Fibroblast of the aortic adventitia (primary cell): ENCODE data around the gene STIM1. TPM values are rescaled to one million over a fixed set of nuclear protein-coding genes. Genes with fewer than 3 reads are reported as not detected.

ENCODE experiments used
- DNase-seq: peaks from one replicate; pipeline ENCODE4 v3.0.0-alpha.2; 2010; ENCODE audit warnings: low read depth
- H3K4me3 ChIP-seq: 2 replicates; pipeline ENCODE4 v1.5.1; 2011; ENCODE audit warnings: low read depth, mild to moderate bottlenecking, control low read depth, low read length, moderate library complexity
- total RNA-seq: library from RNA; depleted of rRNA; stranded (reverse); fragments of >200 nt; gene quantifications from 2 replicates; pipeline ENCODE4 v1.2.3, GENCODE V29; 2012; ENCODE audit warnings: low replicate concordance
- TF ChIP-seq, protein P1 (sequence below): IDR thresholded peaks from 2 replicates; pipeline ENCODE4 v1.5.1; 2011; ENCODE audit warnings: mild to moderate bottlenecking, low read length, control low read depth, inconsistent platforms; ENCODE audit not compliant: insufficient read depth

Gene STIM1
- total RNA-seq, 1 donor, result 21.6 TPM

GRCh38 chr11:3957437-3957836, 102.0 kb downstream of the STIM1 start:
- DNase-seq, result no peak
- TF ChIP-seq, protein P1, sequence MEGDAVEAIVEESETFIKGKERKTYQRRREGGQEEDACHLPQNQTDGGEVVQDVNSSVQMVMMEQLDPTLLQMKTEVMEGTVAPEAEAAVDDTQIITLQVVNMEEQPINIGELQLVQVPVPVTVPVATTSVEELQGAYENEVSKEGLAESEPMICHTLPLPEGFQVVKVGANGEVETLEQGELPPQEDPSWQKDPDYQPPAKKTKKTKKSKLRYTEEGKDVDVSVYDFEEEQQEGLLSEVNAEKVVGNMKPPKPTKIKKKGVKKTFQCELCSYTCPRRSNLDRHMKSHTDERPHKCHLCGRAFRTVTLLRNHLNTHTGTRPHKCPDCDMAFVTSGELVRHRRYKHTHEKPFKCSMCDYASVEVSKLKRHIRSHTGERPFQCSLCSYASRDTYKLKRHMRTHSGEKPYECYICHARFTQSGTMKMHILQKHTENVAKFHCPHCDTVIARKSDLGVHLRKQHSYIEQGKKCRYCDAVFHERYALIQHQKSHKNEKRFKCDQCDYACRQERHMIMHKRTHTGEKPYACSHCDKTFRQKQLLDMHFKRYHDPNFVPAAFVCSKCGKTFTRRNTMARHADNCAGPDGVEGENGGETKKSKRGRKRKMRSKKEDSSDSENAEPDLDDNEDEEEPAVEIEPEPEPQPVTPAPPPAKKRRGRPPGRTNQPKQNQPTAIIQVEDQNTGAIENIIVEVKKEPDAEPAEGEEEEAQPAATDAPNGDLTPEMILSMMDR, result no peak

DNA sequence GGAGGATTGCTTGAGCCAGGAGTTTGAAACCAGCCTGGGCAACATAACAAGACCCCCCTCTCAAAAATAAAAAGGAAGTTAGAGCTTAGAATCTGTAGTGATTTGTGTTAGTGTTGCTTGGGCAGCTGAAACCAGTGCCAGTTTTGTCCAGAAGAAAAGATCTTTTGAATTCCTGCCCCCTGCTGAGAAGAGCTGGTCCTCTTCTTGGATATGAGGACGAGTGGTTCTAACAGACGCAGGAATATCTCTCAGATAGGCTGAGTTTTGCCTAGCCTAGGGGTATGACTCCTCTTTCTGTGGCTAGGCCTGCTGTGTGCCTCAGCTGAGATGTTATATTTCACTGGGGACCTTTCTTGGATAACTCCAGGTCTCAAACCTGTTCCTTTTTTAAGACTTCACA, 102.8 kb downstream of the STIM1 start:
- TF ChIP-seq, protein P1, result no peak
- H3K4me3 ChIP-seq, result no peak overlapping the region
- no peak for DNase-seq

More at GRCh38 chr11:3957437-3957836, 102.0 kb downstream of the STIM1 start:
- no peak overlapping the region for H3K4me3 ChIP-seq

DNA sequence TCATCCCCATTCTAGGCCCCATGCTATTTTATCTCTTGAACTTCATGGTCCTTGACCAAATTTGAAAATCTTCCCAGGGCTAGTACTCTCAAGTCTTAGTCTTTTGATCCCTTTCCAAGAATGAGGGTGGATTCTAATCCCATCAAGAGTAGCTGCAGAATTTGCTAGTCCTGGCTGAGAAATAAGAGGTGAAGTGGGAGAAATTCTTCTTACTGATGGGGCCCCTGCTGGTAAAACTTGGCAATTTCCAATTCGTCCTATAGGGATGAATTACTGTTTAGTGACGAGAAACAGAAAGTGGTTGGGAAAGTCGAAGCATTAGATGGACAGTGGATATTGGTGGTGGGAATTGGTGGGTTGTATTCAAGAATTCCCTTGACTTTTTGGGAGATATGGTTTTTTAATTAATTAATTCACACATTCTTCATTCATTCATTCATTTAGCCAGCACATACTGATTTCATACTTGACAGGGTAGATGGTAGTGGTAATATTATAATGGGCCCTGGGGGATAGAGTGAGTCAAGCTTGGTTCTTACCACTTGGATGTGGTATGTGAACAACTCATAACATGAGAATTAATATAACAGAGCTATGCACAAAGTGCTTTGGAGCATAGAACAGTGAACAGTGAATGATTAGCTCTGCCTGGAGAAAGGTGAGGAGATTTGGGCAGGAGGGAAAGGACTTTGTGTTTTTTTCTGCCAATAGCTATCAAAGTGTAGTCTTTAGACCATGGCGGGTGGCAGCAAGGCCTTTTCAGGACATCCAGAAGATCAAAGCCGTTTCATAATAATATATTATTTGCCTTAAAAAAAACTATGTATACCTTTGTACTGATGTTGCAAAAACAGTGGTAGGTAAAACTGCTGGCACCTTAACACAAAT, 103.8 kb downstream of the STIM1 start:
- peak; percentile 70 for DNase-seq
- TF ChIP-seq, protein P1, result peak; percentile 29
- no peak overlapping the region for H3K4me3 ChIP-seq

DNA sequence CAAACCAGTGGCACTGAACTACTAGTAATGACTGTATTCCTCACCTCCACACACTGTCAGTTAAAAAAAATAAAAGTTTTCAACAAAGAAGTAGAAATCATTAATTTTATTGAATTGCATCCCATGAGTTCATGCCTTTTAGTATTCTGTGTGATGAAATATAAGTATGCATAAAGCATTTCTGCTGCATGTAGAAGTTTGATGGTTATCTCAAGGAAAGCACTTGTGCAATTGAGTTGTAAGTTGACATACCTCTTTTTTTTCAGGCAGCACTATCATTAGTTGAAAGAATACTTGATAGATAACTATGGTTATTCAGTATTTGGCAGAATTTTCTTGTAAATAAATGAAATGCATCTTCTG, 104.4 kb downstream of the STIM1 start:
- TF ChIP-seq, protein P1, result no peak
- no peak overlapping the region for H3K4me3 ChIP-seq
- DNase-seq, result peak; percentile 51

DNA sequence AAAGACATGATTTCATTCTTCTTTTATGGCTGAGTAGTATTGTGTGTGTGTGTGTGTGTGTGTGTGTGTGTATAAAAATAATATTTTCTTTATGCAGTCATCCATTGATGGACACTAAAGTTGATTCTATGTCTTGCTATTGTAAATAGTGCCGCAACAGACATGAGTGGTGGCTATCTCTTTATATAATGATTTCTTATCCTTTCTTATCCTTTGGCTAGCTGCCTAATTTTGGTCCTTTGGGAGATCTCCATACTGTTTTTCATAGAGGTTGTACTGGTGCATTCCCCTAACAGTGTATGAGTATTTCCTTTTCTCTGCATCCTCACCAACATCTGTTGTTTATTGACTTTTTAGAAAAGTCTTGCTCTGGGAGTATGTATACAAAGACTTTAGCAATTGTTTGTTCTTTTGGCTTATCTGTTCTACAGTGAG, 107.0 kb downstream of the STIM1 start:
- DNase-seq, result no peak
- TF ChIP-seq, protein P1, result no peak

GRCh38 chr11:3964056-3964455, 108.6 kb downstream of the STIM1 start:
- no peak for DNase-seq
- TF ChIP-seq, protein P1, result no peak
- no peak overlapping the region for H3K4me3 ChIP-seq

More for the DNA sequence above, 107.0 kb downstream of the STIM1 start:
- no peak overlapping the region for H3K4me3 ChIP-seq
